HepG2 (cell line): ENCODE data around the gene EARS2. TPM values are rescaled to one million over a fixed set of nuclear protein-coding genes. Genes with fewer than 3 reads are reported as not detected.

Source experiments
- DPF2 ChIP-seq: sonication (generic); formaldehyde crosslinking; IDR thresholded peaks from 2 replicates; pipeline ENCODE4 v1.4.0; 2020; ENCODE audit warnings: mild to moderate bottlenecking, low read depth, missing genetic modification reagents, borderline replicate concordance
- IRX3 ChIP-seq: sonication (generic); formaldehyde crosslinking; IDR thresholded peaks from 2 replicates; pipeline ENCODE4 v1.8.1; 2023; ENCODE audit warnings: mild to moderate bottlenecking, low read depth, missing genetic modification reagents, borderline replicate concordance
- MYNN ChIP-seq: sonication (generic); formaldehyde crosslinking; IDR thresholded peaks from 2 replicates; pipeline ENCODE4 v1.4.0; 2020; ENCODE audit warnings: mild to moderate bottlenecking, low read depth, missing genetic modification reagents
- NCOR1 ChIP-seq: fragments of 200-600 bp; sonication (generic); IDR thresholded peaks from 2 replicates; pipeline ENCODE4 v1.7.0; 2017; ENCODE audit warnings: antibody characterized with exemption, low read length, borderline replicate concordance
- SYNCRIP ChIP-seq: fragments of 200-400 bp; formaldehyde crosslinking; IDR thresholded peaks from 2 replicates; pipeline ENCODE4 v1.6.1; 2018; ENCODE audit warnings: mild to moderate bottlenecking, low read depth, low read length; ENCODE audit not compliant: insufficient read depth
- ZC3H4 ChIP-seq: sonication (generic); formaldehyde crosslinking; IDR thresholded peaks from 2 replicates; pipeline ENCODE4 v1.4.0; 2020; ENCODE audit warnings: missing genetic modification reagents, borderline replicate concordance
- ZNF12 ChIP-seq: sonication (generic); formaldehyde crosslinking; IDR thresholded peaks from 2 replicates; pipeline ENCODE4 v1.5.0; 2020; ENCODE audit warnings: missing genetic modification reagents
- ZNF547 ChIP-seq: sonication (generic); formaldehyde crosslinking; IDR thresholded peaks from 2 replicates; pipeline ENCODE4 v1.5.1; 2020; ENCODE audit warnings: mild to moderate bottlenecking, missing genetic modification reagents
- ZNF790 ChIP-seq: sonication (generic); formaldehyde crosslinking; IDR thresholded peaks from 2 replicates; pipeline ENCODE4 v1.8.0; 2022; ENCODE audit warnings: missing genetic modification reagents, mild to moderate bottlenecking, borderline replicate concordance
- ZNF839 ChIP-seq: sonication (generic); formaldehyde crosslinking; IDR thresholded peaks from 2 replicates; pipeline ENCODE4 v1.4.0; 2020; ENCODE audit warnings: missing genetic modification reagents, mild to moderate bottlenecking, borderline replicate concordance
- ZSCAN29 ChIP-seq: sonication (generic); formaldehyde crosslinking; conservative IDR thresholded peaks from 2 replicates; pipeline ENCODE4 v1.4.0; 2020; ENCODE audit warnings: mild to moderate bottlenecking, missing genetic modification reagents
- polyA plus RNA-seq, 8 experiments: library from polyadenylated mRNA; depleted of rRNA in 3 of 8; stranded (reverse) in 7 of 8; unstranded in 1 of 8; fragments of >200 nt; fragmentation: Illumina TruSeq in 4 of 8; extraction: Trizol in 4 of 8; gene quantifications; 2 replicates each; pipeline versions ENCODE4 v1.2.1 to v1.2.3, GENCODE V29; 2011 to 2016; ENCODE audit warnings: low read depth in 4 of 8, missing spikeins in 1 of 8, mixed read lengths in 1 of 8; ENCODE audit not compliant: insufficient read depth in 1 of 8
- total RNA-seq, 5 experiments: library from RNA; depleted of rRNA; stranded (reverse); fragments of >200 nt; fragmentation: Illumina TruSeq; extraction: Trizol; gene quantifications; 2 replicates each; pipeline ENCODE4 v1.2.3, GENCODE V29; 2016; ENCODE audit warnings: low read depth in 1 of 5
- TF ChIP-seq, protein P1 (sequence below): sonication (generic); formaldehyde crosslinking; IDR thresholded peaks from 2 replicates; pipeline ENCODE4 v1.4.0; 2020; ENCODE audit warnings: low read depth, missing genetic modification reagents
- TF ChIP-seq, protein P2 (sequence below): sonication (generic); formaldehyde crosslinking; IDR thresholded peaks from 2 replicates; pipeline ENCODE4 v1.5.0; 2020; ENCODE audit warnings: missing genetic modification reagents, mild to moderate bottlenecking, borderline replicate concordance
- TF ChIP-seq, protein P3 (sequence below): sonication (generic); formaldehyde crosslinking; IDR thresholded peaks from 2 replicates; pipeline ENCODE4 v1.9.0; 2021; ENCODE audit warnings: missing genetic modification reagents, borderline replicate concordance
- TF ChIP-seq, protein P4 (sequence below): IDR thresholded peaks from 2 replicates; pipeline ENCODE4 v1.4.0; 2020; ENCODE audit warnings: mild to moderate bottlenecking, missing genetic modification reagents

EARS2 gene
- total and polyA plus RNA-seq, 2 of the 13 experiments (the other 11 are each of a cell fraction or from before 2014, with no cell fraction given): 49.4 to 80.4 TPM

DNA sequence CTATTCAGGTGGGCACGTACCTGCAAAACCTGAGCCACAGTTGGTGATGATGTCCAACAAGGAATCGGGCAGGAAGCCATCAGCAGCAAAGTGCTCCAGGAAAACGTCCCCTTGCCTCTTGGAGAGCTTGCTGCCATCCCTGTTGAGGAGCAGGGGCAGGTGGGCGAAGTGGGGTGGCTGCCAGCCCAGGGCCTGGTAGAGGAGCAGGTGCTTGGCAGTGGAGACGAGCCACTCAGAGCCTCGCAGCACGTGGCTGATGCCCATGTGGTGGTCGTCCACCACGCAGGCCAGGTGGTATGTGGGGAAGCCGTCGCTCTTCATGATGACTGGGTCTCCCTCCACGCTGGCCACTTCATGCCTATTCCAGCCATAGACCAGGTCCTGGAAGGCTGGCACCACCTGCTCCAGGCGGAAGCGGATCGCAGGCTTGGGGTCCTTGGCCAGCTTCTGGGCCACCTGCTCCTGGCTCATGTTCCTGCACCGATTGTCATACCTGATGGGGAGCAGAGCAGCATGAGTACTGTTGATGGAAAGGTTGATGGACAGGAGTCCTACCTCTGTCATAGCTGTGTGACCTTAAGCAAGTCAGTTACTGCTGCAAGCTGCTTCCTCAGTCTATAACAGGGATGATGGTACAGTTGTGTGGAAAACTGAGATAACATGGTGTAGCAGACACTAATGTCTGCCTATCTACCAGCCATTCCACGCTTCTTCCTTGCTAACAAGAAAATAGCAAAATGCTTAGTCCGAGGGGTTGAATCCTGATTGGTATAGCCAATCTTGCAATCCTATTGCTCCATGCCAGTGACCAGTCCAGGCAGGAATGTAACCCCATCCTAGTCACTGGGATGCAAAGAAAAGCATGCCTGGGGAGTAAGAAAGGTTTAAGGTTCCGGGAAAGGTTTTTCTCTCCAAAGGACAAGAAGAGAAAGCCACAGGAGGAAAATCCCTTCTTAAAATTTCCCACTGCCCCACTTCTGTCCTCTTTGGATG lies 22.0 kb downstream of the EARS2 start (continued):
- TF ChIP-seq, protein P1, sequence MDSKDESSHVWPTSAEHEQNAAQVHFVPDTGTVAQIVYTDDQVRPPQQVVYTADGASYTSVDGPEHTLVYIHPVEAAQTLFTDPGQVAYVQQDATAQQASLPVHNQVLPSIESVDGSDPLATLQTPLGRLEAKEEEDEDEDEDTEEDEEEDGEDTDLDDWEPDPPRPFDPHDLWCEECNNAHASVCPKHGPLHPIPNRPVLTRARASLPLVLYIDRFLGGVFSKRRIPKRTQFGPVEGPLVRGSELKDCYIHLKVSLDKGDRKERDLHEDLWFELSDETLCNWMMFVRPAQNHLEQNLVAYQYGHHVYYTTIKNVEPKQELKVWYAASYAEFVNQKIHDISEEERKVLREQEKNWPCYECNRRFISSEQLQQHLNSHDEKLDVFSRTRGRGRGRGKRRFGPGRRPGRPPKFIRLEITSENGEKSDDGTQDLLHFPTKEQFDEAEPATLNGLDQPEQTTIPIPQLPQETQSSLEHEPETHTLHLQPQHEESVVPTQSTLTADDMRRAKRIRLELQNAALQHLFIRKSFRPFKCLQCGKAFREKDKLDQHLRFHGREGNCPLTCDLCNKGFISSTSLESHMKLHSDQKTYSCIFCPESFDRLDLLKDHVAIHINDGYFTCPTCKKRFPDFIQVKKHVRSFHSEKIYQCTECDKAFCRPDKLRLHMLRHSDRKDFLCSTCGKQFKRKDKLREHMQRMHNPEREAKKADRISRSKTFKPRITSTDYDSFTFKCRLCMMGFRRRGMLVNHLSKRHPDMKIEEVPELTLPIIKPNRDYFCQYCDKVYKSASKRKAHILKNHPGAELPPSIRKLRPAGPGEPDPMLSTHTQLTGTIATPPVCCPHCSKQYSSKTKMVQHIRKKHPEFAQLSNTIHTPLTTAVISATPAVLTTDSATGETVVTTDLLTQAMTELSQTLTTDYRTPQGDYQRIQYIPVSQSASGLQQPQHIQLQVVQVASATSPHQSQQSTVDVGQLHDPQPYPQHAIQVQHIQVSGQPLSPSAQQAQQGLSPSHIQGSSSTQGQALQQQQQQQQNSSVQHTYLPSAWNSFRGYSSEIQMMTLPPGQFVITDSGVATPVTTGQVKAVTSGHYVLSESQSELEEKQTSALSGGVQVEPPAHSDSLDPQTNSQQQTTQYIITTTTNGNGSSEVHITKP (CRISPR knock-in tag): no peak
- TF ChIP-seq, protein P2, sequence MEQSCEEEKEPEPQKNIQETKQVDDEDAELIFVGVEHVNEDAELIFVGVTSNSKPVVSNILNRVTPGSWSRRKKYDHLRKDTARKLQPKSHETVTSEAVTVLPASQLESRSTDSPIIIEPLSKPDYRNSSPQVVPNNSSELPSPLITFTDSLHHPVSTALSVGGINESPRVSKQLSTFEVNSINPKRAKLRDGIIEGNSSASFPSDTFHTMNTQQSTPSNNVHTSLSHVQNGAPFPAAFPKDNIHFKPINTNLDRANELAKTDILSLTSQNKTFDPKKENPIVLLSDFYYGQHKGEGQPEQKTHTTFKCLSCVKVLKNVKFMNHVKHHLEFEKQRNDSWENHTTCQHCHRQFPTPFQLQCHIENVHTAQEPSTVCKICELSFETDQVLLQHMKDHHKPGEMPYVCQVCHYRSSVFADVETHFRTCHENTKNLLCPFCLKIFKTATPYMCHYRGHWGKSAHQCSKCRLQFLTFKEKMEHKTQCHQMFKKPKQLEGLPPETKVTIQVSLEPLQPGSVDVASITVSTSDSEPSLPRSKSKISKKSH: peak; percentile 73; the same call in 1 of the 2 replicates
- TF ChIP-seq ZC3H4 (CRISPR knock-in tag) (no peak), IRX3 (no peak), SYNCRIP (no peak), ZNF547 (CRISPR knock-in tag) (no peak), ZNF12 (CRISPR knock-in tag) (no peak), DPF2 (no peak), ZNF790 (CRISPR knock-in tag) (no peak), MYNN (CRISPR knock-in tag) (no peak), NCOR1 (no peak), ZNF839 (0 out of 2 replicates have a peak, but pooled peaks have one; percentile 37), ZSCAN29 (CRISPR knock-in tag) (no peak)
- TF ChIP-seq, protein P3, sequence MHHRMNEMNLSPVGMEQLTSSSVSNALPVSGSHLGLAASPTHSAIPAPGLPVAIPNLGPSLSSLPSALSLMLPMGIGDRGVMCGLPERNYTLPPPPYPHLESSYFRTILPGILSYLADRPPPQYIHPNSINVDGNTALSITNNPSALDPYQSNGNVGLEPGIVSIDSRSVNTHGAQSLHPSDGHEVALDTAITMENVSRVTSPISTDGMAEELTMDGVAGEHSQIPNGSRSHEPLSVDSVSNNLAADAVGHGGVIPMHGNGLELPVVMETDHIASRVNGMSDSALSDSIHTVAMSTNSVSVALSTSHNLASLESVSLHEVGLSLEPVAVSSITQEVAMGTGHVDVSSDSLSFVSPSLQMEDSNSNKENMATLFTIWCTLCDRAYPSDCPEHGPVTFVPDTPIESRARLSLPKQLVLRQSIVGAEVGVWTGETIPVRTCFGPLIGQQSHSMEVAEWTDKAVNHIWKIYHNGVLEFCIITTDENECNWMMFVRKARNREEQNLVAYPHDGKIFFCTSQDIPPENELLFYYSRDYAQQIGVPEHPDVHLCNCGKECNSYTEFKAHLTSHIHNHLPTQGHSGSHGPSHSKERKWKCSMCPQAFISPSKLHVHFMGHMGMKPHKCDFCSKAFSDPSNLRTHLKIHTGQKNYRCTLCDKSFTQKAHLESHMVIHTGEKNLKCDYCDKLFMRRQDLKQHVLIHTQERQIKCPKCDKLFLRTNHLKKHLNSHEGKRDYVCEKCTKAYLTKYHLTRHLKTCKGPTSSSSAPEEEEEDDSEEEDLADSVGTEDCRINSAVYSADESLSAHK (CRISPR knock-in tag): no peak
- TF ChIP-seq, protein P4, sequence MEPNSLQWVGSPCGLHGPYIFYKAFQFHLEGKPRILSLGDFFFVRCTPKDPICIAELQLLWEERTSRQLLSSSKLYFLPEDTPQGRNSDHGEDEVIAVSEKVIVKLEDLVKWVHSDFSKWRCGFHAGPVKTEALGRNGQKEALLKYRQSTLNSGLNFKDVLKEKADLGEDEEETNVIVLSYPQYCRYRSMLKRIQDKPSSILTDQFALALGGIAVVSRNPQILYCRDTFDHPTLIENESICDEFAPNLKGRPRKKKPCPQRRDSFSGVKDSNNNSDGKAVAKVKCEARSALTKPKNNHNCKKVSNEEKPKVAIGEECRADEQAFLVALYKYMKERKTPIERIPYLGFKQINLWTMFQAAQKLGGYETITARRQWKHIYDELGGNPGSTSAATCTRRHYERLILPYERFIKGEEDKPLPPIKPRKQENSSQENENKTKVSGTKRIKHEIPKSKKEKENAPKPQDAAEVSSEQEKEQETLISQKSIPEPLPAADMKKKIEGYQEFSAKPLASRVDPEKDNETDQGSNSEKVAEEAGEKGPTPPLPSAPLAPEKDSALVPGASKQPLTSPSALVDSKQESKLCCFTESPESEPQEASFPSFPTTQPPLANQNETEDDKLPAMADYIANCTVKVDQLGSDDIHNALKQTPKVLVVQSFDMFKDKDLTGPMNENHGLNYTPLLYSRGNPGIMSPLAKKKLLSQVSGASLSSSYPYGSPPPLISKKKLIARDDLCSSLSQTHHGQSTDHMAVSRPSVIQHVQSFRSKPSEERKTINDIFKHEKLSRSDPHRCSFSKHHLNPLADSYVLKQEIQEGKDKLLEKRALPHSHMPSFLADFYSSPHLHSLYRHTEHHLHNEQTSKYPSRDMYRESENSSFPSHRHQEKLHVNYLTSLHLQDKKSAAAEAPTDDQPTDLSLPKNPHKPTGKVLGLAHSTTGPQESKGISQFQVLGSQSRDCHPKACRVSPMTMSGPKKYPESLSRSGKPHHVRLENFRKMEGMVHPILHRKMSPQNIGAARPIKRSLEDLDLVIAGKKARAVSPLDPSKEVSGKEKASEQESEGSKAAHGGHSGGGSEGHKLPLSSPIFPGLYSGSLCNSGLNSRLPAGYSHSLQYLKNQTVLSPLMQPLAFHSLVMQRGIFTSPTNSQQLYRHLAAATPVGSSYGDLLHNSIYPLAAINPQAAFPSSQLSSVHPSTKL: no peak
